Activated B cell treated with CpG ODN at 0.5 μM for 24 hours (primary cell): Measurements from ENCODE around the gene MAFG. TPM values are rescaled to one million over a fixed set of nuclear protein-coding genes. Genes with fewer than 3 reads are reported as not detected.

ENCODE experiments used
- ATAC-seq: fragments of 200-7000 bp; cut with Tn5 transposase; one replicate; pipeline ENCODE4 v1.10.0; 2021; ENCODE audit warnings: low read depth, mild to moderate bottlenecking, moderate library complexity
- CTCF ChIA-PET: fragments of 350-600 bp; sonication (Branson Sonifier 250); formaldehyde crosslinking; loops from one replicate; lab custom pipeline; 2021; ENCODE audit warnings: antibody characterized with exemption; lab: Charles Lee
- POLR2A ChIA-PET: fragments of 350-600 bp; sonication (Branson Sonifier 250); formaldehyde crosslinking; loops from one replicate; lab custom pipeline; 2021; ENCODE audit warnings: antibody characterized with exemption; lab: Charles Lee
- DNase-seq: peaks from one replicate; pipeline ENCODE4 v3.0.0; 2022
- H3K27ac Mint-ChIP-seq: one replicate; pipeline ENCODE4 v1.8.0; 2020; ENCODE audit warnings: mixed read lengths
- H3K27me3 Mint-ChIP-seq: one replicate; pipeline ENCODE4 v1.8.0; 2021; ENCODE audit warnings: mixed read lengths
- H3K36me3 Mint-ChIP-seq: one replicate; pipeline ENCODE4 v1.8.0; 2021; ENCODE audit warnings: low read depth, mixed read lengths
- H3K4me1 Mint-ChIP-seq: one replicate; pipeline ENCODE4 v1.8.0; 2021; ENCODE audit warnings: mixed read lengths
- H3K4me3 Mint-ChIP-seq: one replicate; pipeline ENCODE4 v1.8.0; 2020; ENCODE audit warnings: mild to moderate bottlenecking, mixed read lengths
- H3K9me3 Mint-ChIP-seq: one replicate; pipeline ENCODE4 v1.8.0; 2020; ENCODE audit warnings: mixed read lengths
- CTCF ChIP-seq: fragments of 200-600 bp; IDR thresholded peaks from one replicate; pipeline ENCODE4 v1.8.0; 2022; ENCODE audit warnings: antibody characterized with exemption, mild to moderate bottlenecking
- intact Hi-C: fragments of 100-400 bp; cut with micrococcal nuclease; formaldehyde crosslinking; loops from one replicate; pipeline ENCODE4 v1.15.1; 2024
- total RNA-seq: library from RNA; stranded (reverse); gene quantifications from 2 replicates; pipeline ENCODE4 v1.2.3, GENCODE V29; 2022

Gene MAFG
- total RNA-seq, 1 donor from 2014 or later = 30.7 TPM

GRCh38 chr17:81968396-81968745 lies 40.8 kb upstream of the MAFG start:
- ATAC-seq (no peak), DNase-seq (no peak)
- Mint-ChIP-seq H3K4me1 (peaks cover 14% of the 10 kb centered on the region), H3K27ac (no peak overlapping the region), H3K4me3 (peak overlapping the region; percentile 68), H3K36me3 (no peaks in the 10 kb centered on the region), H3K27me3 (peaks cover 8% of the 10 kb centered on the region), H3K9me3 (no peaks in the 10 kb centered on the region)
- no peak for TF ChIP-seq CTCF
- intact Hi-C loops = loop anchor here (1.0 kb wide), 1 partner anchor 9 kb away; the partner anchor contains the start of gene ASPSCR1
- ChIA-PET CTCF (interaction anchor here (0.9 kb wide), 1 partner anchor 9 kb away, joined by 10 read pairs; no protein-coding TSS in a partner anchor), POLR2A (interaction anchor here (0.6 to 3.3 kb wide), 7 partner anchors 9 to 1823 kb away, joined by 3 to 20 read pairs (median 4); partner anchors contain the start of genes ASPSCR1, CENPX, LRRC45 and MCRIP1)

- no peak overlapping the region for H3K27ac Mint-ChIP-seq
These were observed 40.2 kb upstream of the MAFG start for GRCh38 chr17:81967533-81968395.

GRCh38 chr17:81967244-81967532 lies 39.7 kb upstream of the MAFG start:
- POLR2A ChIA-PET = interaction anchor here (0.7 to 3.3 kb wide), 5 partner anchors 8 to 134 kb away, joined by 3 to 20 read pairs (median 3); partner anchors contain the start of genes ASPSCR1, DCXR and MCRIP1
- TF ChIP-seq CTCF = no peak
- Mint-ChIP-seq H3K27ac (no peak overlapping the region), H3K4me1 (peaks cover 14% of the 10 kb centered on the region), H3K27me3 (peaks cover 11% of the 10 kb centered on the region), H3K4me3 (no peak overlapping the region), H3K9me3 (no peaks in the 10 kb centered on the region), H3K36me3 (no peaks in the 10 kb centered on the region)
- ATAC-seq = no peak
- intact Hi-C loops = no loop called here
- no peak for DNase-seq
- CTCF ChIA-PET = interaction anchor here (0.7 to 1.2 kb wide), 3 partner anchors 8 to 70 kb away, joined by 3 to 4 read pairs (median 3); partner anchors contain the start of gene DCXR

More at GRCh38 chr17:81967533-81968395, 40.2 kb upstream of the MAFG start:
- peaks cover 8% of the 10 kb centered on the region for H3K27me3 Mint-ChIP-seq
- TF ChIP-seq CTCF = no peak
- H3K36me3 Mint-ChIP-seq = no peaks in the 10 kb centered on the region
- peak; percentile 89 for ATAC-seq
- peak overlapping the region; percentile 68 for H3K4me3 Mint-ChIP-seq
- intact Hi-C loops = loop anchor here (1.0 kb wide), 1 partner anchor 10 kb away; the partner anchor contains the start of gene ASPSCR1
- DNase-seq = peak; percentile 46
- ChIA-PET POLR2A (interaction anchor here (0.6 to 3.3 kb wide), 9 partner anchors 8 to 1822 kb away, joined by 3 to 20 read pairs (median 4); partner anchors contain the start of genes ASPSCR1, CENPX, DCXR and LRRC45), CTCF (interaction anchor here (0.7 to 1.2 kb wide), 3 partner anchors 8 to 70 kb away, joined by 3 to 10 read pairs (median 4); partner anchors contain the start of gene DCXR)
- H3K4me1 Mint-ChIP-seq = peaks cover 14% of the 10 kb centered on the region
- no peaks in the 10 kb centered on the region for H3K9me3 Mint-ChIP-seq

GRCh38 chr17:81966343-81967243 lies 39.1 kb upstream of the MAFG start:
- intact Hi-C loops = no loop called here
- ATAC-seq = peak; percentile 26

More at GRCh38 chr17:81966343-81967243, 39.1 kb upstream of the MAFG start:
- H3K4me1 Mint-ChIP-seq = peaks cover 14% of the 10 kb centered on the region
- TF ChIP-seq CTCF = no peak
- ChIA-PET CTCF (interaction anchor here (1.0 to 1.2 kb wide), 3 partner anchors 10 to 71 kb away, joined by 3 to 4 read pairs (median 3); partner anchors contain the start of gene DCXR), POLR2A (interaction anchor here (3.3 kb wide), 1 partner anchor 11 kb away, joined by 20 read pairs; the partner anchor contains the start of gene ASPSCR1)
- H3K9me3 Mint-ChIP-seq = no peaks in the 10 kb centered on the region
- H3K27me3 Mint-ChIP-seq = peaks cover 12% of the 10 kb centered on the region
- H3K4me3 Mint-ChIP-seq = no peak overlapping the region
- H3K36me3 Mint-ChIP-seq = no peaks in the 10 kb centered on the region
- no peak overlapping the region for H3K27ac Mint-ChIP-seq
- no peak for DNase-seq
